ENCODE measurements around the gene ATP7B. TPM values are rescaled to one million over a fixed set of nuclear protein-coding genes. Genes with fewer than 3 reads are reported as not detected.

Gene ATP7B
- total and polyA plus RNA-seq, 2 experiments from 2014 or later: 3.9 to 14.4 TPM

- TF ChIP-seq CTCF (IDR thresholded peaks at IDR 0.05; ENCODE audit: low read depth, low read length): no peak
- Histone ChIP-seq H3K4me3 (no peak overlapping the region), H3K36me3 (no peaks in the 10 kb centered on the region), H3K4me1 (ENCODE audit: low read depth) (no peaks in the 10 kb centered on the region), H3K27ac (no peak overlapping the region), H3K27me3 (no peaks in the 10 kb centered on the region), H3K9me3 (ENCODE audit: low read depth) (no peaks in the 10 kb centered on the region)
- no peak for DNase-seq (ENCODE audit: low read depth in 1 of 2, low spot score in 1 of 2)
These were observed 45.1 kb downstream of the ATP7B start for GRCh38 chr13:51966186-51966585.

- no peak for TF ChIP-seq CTCF (IDR thresholded peaks at IDR 0.05; ENCODE audit: low read depth, low read length)
- H3K9me3 ChIP-seq (ENCODE audit: low read depth): no peaks in the 10 kb centered on the region
- no peaks in the 10 kb centered on the region for H3K4me1 ChIP-seq (ENCODE audit: low read depth)
- H3K4me3 ChIP-seq: no peak overlapping the region
- no peaks in the 10 kb centered on the region for H3K36me3 ChIP-seq
- H3K27me3 ChIP-seq: no peaks in the 10 kb centered on the region
- H3K27ac ChIP-seq: no peak overlapping the region
- no peak for DNase-seq (ENCODE audit: low read depth in 1 of 2, low spot score in 1 of 2)
These were observed 49.5 kb downstream of the ATP7B start for GRCh38 chr13:51961493-51962403.

- Histone ChIP-seq H3K4me3 (no peak overlapping the region), H3K36me3 (no peaks in the 10 kb centered on the region), H3K27me3 (no peaks in the 10 kb centered on the region), H3K27ac (no peak overlapping the region), H3K4me1 (ENCODE audit: low read depth) (no peaks in the 10 kb centered on the region), H3K9me3 (ENCODE audit: low read depth) (no peaks in the 10 kb centered on the region)
- no peak for DNase-seq (ENCODE audit: low read depth in 1 of 2, low spot score in 1 of 2)
- TF ChIP-seq CTCF (IDR thresholded peaks at IDR 0.05; ENCODE audit: low read depth, low read length): no peak
These were observed 50.5 kb downstream of the ATP7B start for GRCh38 chr13:51960766-51961165.

- H3K4me1 ChIP-seq (ENCODE audit: low read depth): no peaks in the 10 kb centered on the region
- no peak overlapping the region for H3K27ac ChIP-seq
- H3K36me3 ChIP-seq: no peaks in the 10 kb centered on the region
- no peak overlapping the region for H3K4me3 ChIP-seq
- no peaks in the 10 kb centered on the region for H3K27me3 ChIP-seq
- DNase-seq (ENCODE audit: low read depth in 1 of 2, low spot score in 1 of 2): no peak
- no peaks in the 10 kb centered on the region for H3K9me3 ChIP-seq (ENCODE audit: low read depth)
- TF ChIP-seq CTCF (IDR thresholded peaks at IDR 0.05; ENCODE audit: low read depth, low read length): no peak
These were observed 51.5 kb downstream of the ATP7B start for GRCh38 chr13:51959773-51960172.

- DNase-seq (ENCODE audit: low read depth in 1 of 2, low spot score in 1 of 2): no peak
- Histone ChIP-seq H3K4me1 (ENCODE audit: low read depth) (no peaks in the 10 kb centered on the region), H3K9me3 (ENCODE audit: low read depth) (no peaks in the 10 kb centered on the region), H3K4me3 (no peak overlapping the region), H3K27ac (no peak overlapping the region), H3K27me3 (no peaks in the 10 kb centered on the region), H3K36me3 (no peaks in the 10 kb centered on the region)
- TF ChIP-seq CTCF (IDR thresholded peaks at IDR 0.05; ENCODE audit: low read depth, low read length): no peak
These were observed 53.1 kb downstream of the ATP7B start for GRCh38 chr13:51958217-51958547.
